GM18907 (cell line): Measurements from ENCODE around the gene PDE6A.

Source experiments
- ATAC-seq: cut with Tn5 transposase; IDR thresholded peaks from one replicate; pipeline ENCODE4 v1.9.1; 2021; ENCODE audit warnings: mild to moderate bottlenecking, moderate library complexity; ENCODE audit not compliant: unreplicated experiment

Gene PDE6A

DNA sequence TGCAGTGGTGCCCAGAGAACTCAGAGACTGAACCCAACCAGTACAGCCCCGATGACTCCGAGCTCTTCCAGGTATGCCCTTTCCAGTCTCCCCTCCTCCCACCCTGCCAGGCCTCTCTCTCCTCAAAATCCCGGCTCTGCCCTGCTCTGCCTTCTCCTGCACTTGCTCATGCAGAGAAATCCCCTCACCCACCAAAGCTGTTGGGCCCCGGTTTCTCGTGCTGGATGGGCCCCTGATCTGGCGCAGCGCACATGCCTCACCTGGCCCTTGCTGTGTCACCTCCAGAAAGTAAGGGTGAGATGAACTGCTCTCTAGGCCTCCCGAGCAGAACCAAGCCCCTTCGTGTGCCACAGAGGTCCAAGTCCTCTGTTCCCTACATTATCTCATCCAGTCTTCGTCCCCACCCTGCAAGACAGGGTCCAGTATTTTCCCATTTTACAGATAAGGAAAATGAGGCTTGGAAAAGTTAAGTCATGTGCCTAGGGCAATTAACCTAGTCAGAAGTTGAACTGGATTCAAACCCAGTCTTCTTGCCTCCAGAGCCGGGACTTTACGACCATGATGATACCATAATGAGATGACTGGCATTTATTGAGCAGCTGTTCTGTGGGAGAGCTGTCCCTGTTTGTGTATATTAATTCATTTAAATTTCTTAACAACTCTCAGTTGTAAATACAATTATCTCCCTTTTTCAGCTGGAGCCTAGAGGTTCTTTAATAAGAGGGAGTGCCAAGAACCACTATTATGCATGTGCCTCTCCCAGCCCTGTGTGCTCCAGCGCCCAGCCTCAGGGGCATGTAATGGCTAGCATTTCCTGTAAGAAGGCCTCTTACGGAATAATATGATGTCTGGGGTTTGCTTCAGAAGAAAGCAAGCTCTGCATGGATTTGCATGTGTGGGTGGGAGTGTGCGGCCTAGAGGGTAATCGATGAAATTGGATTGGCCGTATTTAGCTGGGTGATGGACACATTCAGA, 123.8 kb downstream of the PDE6A start:
- ATAC-seq: no peak

DNA sequence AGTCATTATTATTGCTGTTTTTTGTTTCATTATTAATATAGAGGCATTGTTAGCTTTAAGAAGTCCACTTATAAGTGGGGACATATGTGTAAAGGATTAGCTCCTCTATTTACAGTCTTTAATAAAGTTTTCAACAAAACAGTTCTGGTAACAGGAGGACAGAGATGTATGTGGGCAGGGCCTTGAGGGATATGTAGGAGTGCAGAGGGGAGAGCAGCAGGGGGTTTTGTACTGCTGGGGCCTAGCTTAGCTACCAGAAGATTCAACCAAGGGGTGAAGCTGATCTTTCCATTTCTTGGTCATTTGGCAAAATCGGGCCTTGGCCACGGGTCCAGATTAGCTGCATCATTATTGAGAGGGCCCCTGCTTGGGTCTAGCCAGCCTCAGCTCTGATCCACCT, 124.6 kb downstream of the PDE6A start:
- no peak for ATAC-seq

DNA sequence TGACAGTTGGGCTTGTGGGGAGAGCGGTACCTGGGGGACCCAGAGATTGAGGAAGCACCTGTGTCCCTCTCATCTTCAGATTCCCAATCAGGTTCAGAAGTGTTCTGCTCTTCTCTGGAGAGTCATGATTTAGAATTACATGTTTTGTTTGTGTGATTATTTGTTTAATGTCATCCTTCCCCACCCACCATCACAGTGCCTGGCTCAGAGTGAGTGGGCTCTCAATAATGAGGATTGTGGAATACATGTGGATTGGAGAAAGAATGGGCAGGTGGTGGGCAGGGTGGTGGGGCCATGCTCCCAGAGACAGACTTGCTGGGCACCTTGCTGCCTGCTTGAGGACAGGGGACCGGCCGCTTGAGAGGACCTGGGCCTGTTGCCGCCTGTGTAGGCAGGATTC, 126.5 kb downstream of the PDE6A start:
- no peak for ATAC-seq

DNA sequence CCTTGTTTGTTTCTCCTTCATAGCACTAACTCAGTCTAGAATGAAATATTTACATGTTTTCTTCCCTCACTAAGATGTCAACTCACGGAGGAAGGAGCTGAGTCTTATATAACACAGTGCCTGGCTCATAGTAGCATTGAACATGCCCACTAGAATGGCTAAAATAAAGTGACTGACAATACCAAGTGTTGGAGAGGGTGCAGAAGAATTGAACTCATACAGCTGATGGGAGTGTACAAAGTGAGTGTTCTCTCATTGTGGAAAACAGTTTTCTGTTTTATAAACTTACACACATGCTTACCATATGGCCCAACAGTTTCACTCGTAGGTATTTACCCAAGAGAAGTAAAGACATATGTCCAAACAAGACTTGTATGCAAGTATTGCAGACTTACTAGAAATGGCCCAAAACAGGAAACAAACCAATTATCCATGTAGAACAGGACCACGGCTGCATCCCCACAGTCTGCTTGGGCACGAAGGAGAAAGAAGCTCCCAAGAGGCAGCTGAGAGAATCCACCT, 127.0 kb downstream of the PDE6A start:
- ATAC-seq: no peak

DNA sequence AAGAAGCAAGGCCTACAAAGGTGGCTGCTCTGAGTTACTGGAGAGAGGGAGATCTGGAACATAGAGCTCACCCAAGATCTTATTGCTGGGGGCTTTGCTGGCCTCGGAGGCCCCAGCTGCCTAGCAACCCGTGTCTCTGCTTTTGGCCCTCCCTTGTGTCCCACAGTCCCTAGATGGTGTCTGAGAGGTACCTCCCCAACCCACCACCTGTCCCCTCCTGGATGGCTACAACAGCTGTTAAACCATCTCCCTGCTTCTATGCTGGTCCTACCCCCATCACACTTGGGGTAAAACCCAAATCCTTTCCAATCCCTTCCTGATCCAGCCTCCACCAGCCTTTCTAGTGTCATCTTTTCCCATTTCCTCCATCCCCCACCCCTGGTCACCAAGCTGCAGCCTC, 127.9 kb downstream of the PDE6A start:
- ATAC-seq: no peak

DNA sequence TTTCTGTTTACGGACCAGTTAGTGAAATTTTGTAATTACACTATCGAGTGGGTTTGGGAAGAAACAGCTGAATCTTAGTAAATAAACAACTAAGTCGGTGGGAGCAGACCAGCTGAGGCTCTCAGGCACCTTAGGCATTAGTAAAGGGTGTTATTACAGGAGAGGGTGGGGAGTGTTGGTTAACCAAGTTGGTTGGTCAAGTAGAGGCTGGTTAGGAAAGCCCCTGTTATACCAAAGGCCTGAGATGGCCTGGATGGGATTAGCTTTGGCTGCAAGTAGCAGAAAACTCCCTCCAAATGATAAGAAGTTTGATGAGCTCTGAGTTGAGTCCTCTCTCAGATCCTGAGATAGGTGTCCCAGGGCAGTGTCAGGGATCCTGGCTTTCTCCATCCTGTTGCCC, 133.1 kb downstream of the PDE6A start:
- ATAC-seq: peak; percentile 49

DNA sequence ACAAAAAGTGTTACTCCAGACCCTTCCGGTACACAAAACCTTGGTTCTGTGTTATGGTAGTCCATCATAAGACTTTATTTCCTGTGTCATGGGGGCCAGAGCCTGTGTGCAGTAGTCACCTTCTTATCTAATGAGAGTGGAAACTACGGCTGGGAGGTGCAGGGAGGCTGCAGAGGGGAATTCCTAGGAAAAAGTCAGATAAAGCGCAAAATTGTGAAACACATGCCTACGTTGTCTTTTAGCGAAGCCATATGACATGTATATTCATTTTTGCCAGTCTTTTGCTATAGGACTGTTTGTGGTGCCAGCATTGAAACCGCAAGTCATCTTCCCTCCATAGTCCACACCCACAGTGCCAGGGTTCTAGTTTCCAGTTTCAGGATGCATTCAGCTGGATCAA, 133.7 kb downstream of the PDE6A start:
- ATAC-seq: peak; percentile 31

DNA sequence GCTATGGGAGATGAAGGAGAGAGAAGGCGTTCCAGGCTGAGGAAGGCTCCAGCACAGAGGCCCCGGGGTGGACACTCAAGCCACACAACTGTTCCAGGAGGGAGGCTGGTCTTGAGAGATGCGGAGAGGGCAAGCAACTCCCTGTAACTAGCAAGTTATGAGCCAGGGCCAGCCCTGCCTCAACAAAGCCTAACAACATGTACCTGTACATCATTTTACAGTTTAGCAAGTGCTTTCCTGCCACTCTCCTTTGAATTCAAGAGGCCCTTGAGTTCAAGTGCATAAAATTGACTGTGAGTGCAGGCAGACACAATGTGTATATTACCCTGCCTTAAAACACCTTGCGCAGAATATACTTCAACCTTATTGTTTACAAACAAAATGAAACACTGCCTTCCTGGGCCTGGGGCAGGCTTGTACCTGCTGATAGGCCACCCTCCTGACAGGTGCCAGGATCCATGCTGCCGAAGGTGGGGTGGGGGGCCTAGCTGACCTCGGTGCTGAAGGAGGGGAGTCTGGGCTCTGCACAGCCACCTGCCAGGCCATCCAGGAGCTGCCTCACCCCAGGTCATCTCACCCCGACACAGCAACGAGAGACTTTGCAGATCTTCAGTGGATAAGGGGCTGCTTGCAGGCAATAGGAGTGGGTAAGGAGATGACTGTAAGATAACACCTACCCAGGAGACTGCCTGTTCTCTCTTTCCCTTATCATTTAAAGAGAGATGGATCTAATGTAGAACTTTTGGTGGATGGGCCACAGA, 134.5 kb downstream of the PDE6A start:
- ATAC-seq: no peak

DNA sequence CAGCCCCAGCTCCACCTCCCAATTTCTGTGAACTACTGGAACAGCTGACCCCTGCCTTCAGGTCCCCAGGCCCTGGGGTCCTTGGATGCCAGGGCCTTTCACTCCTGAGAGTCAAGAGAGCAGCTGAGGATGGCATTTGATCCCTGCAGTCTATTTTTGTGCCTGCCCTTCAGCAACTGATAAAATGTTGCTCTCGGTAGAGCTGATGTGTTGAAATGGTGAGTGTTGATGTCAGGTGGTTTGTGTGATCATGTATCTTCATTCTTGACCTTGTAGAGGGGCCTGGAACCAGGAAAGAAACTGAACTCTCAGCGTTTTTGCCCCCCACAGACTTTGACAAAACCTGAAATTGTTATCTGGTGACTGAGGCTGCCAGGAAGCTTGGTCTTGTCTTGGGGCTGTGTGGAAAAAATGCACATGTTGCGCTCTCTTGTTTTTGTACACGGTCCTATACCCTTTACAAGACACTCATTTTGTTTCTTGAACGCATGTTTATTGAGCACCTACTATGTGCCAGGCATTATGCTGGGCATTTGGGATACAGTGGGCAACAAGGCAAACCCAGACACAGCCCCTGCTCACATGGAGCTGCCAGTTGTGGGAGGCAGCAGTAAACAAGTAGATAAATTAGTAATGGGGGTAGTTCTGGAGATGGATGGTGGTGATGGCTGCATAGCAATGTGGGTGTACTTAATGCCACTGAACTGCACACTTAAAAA, 136.2 kb downstream of the PDE6A start:
- ATAC-seq: no peak
